Thymus (tissue), 11 donors: ENCODE measurements around the gene INCENP. TPM values are rescaled to one million over a fixed set of nuclear protein-coding genes. Genes with fewer than 3 reads are reported as not detected.

Experiments used
- DNase-seq, 9 donors: peaks; one replicate each; pipeline ENCODE4 v3.0.0-alpha.2; 2013; ENCODE audit warnings: low spot score in 9 of 9, low read depth in 6 of 9, missing footprints in 1 of 9
- H3K27ac ChIP-seq, 2 donors: one replicate each; pipeline ENCODE4 v1.5.1; 2013; ENCODE audit warnings: control low read depth in 1 of 2, low read depth in 1 of 2, low read length in 1 of 2, mild to moderate bottlenecking in 1 of 2, moderate library complexity in 1 of 2
- H3K27me3 ChIP-seq, 2 donors: one replicate each; pipeline ENCODE4 v1.5.1; 2013; ENCODE audit warnings: low read length in 1 of 2; ENCODE audit not compliant: control insufficient read depth in 2 of 2, insufficient read depth in 1 of 2
- H3K36me3 ChIP-seq, 2 donors: one replicate each; pipeline ENCODE4 v1.5.1; 2013; ENCODE audit warnings: low read length in 1 of 2, mild to moderate bottlenecking in 1 of 2, moderate library complexity in 1 of 2; ENCODE audit not compliant: control insufficient read depth in 2 of 2, insufficient read depth in 2 of 2
- H3K4me1 ChIP-seq, 2 donors: one replicate each; pipeline ENCODE4 v1.5.1; 2013; ENCODE audit warnings: low read length in 2 of 2; ENCODE audit not compliant: control insufficient read depth in 2 of 2, insufficient read depth in 2 of 2
- H3K4me3 ChIP-seq, 2 donors: one replicate each; pipeline ENCODE4 v1.5.1; 2013; ENCODE audit warnings: low read length in 2 of 2, control low read depth in 1 of 2, mild to moderate bottlenecking in 1 of 2
- H3K9me3 ChIP-seq, 2 donors: one replicate each; pipeline ENCODE4 v1.5.1; 2013; ENCODE audit warnings: low read length in 1 of 2, mild to moderate bottlenecking in 1 of 2; ENCODE audit not compliant: control insufficient read depth in 2 of 2, insufficient read depth in 1 of 2
- WGBS: extraction: QIAGEN DNeasy Blood & Tissue Kit; methylation state at CpG from one replicate; pipeline ENCODE4 v1.1.7; 2013; 5-methylcytosine and 5-hydroxymethylcytosine counted together
- polyA plus RNA-seq: library from polyadenylated mRNA; stranded (reverse); fragments of 200-250 nt; gene quantifications from one replicate; pipeline ENCODE4 v1.2.3, GENCODE V29; 2013
- total RNA-seq: library from RNA; stranded (reverse); fragments of 120-200 nt; gene quantifications from one replicate; pipeline ENCODE4 v1.2.4, GENCODE V29; 2013
- donor health status: healthy.

INCENP gene
- total and polyA plus RNA-seq, 2 donors, result 5.2 to 24.7 TPM

DNA sequence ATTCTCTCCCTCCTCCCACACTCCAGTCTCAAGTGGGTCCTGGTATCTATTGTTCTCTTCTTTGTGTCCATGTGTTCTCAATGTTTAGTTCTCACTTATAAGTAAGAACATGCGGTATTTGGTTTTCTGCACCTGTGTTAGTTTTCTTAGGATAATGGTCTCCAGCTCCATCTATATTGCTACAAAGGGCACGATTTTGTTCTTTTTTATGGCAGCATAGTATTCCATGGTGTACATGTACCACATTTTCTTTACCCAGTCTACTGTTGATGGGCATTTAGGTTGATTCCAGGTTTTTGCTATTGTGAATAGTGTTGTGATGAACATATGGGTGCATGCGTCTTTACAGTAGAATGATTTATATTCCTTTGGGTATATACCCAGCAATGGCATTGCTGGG, 4.2 kb upstream of the INCENP start:
- H3K36me3 ChIP-seq, result no peaks in the 10 kb centered on the region
- no peaks in the 10 kb centered on the region for H3K27me3 ChIP-seq
- H3K4me3 ChIP-seq, result no peak overlapping the region
- WGBS, result 66% methylated on average over 3 of the region's 3 CpGs
- no peak for DNase-seq
- H3K9me3 ChIP-seq, result peaks cover 0 to 3% of the 10 kb centered on the region in 2 donors
- peaks cover 2 to 3% of the 10 kb centered on the region in 2 donors for H3K4me1 ChIP-seq
- H3K27ac ChIP-seq, result no peak overlapping the region

- 73% methylated on average over 4 of the region's 4 CpGs for WGBS
- DNase-seq, result no peak
Measured at GRCh38 chr11:62120001-62120400, 3.8 kb upstream of the INCENP start.

GRCh38 chr11:62120431-62120830, 3.4 kb upstream of the INCENP start:
- no peak for DNase-seq

More at GRCh38 chr11:62120001-62120400, 3.8 kb upstream of the INCENP start:
- Histone ChIP-seq H3K27me3 (no peaks in the 10 kb centered on the region), H3K27ac (no peak overlapping the region), H3K36me3 (no peaks in the 10 kb centered on the region), H3K9me3 (peaks cover 0 to 3% of the 10 kb centered on the region in 2 donors), H3K4me3 (no peak overlapping the region), H3K4me1 (peaks cover 6 to 8% of the 10 kb centered on the region in 2 donors)

DNA sequence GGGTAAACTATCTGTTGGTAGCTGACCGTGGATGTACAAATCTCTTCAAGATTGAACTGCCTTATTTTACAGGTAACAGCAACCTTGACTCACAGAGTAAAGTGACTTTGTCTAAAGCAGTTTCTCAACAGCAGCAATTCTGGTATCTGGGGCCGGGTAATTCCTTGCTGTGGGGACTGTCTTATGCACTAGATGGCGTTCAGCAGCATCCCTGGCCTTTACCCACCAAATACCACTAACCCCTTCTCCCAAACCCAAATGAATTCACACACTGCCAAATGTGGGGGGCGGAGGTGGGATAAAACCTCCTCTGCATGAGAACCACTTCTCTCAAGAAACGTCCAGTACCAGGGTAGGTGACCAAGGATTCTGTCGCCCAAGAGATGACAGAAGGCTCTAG, 1.7 kb upstream of the INCENP start:
- DNase-seq, result no peak
- Histone ChIP-seq H3K27me3 (no peaks in the 10 kb centered on the region), H3K9me3 (no peaks in the 10 kb centered on the region), H3K36me3 (peaks cover 0 to under 1% of the 10 kb centered on the region in 2 donors), H3K4me3 (no peak overlapping the region), H3K4me1 (peaks cover 15 to 18% of the 10 kb centered on the region in 2 donors), H3K27ac (no peak overlapping the region)
- WGBS, result 91% methylated on average over 6 of the region's 6 CpGs

More at GRCh38 chr11:62120431-62120830, 3.4 kb upstream of the INCENP start:
- H3K36me3 ChIP-seq, result no peaks in the 10 kb centered on the region
- H3K4me3 ChIP-seq, result no peak overlapping the region
- peaks cover 11 to 12% of the 10 kb centered on the region in 2 donors for H3K4me1 ChIP-seq
- no peak overlapping the region for H3K27ac ChIP-seq
- WGBS, result over 99% methylated on average over 5 of the region's 5 CpGs
- no peaks in the 10 kb centered on the region for H3K27me3 ChIP-seq
- peaks cover 0 to 3% of the 10 kb centered on the region in 2 donors for H3K9me3 ChIP-seq

GRCh38 chr11:62124186-62125113, 639 bp downstream of the INCENP start:
- WGBS, result 7% methylated on average over 39 of the region's 39 CpGs
- H3K27me3 ChIP-seq, result no peaks in the 10 kb centered on the region
- peaks cover 16 to 23% of the 10 kb centered on the region in 2 donors for H3K36me3 ChIP-seq
- H3K9me3 ChIP-seq, result no peaks in the 10 kb centered on the region
- peak overlapping the region; percentile 73 to 96 for H3K4me3 ChIP-seq
- peak overlapping the region in 1 of 2 donors; percentile 61 for H3K27ac ChIP-seq
- DNase-seq, result peak in 4 of 9 donors; percentile 6 to 27 (median 16)
- peaks cover 15 to 18% of the 10 kb centered on the region in 2 donors for H3K4me1 ChIP-seq

DNA sequence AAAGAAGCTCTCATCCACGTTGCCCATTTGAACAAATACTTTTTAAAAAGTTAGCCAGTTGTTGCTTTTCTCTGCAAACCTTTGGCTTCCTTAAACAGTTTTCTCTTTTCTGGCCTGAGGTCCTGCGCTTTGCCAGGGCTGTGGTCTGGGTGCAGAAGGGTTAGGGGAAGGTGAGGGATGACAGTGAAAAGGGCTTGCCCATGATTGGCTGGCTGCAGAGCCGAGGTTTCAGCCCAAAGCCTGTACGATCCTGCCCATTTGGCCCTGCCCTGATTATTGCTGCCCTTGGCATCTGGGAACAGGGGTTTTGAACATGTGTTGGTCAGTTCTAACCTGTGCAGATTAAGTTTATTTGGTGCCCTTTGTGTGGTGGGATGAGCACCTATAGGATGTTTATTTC, 1.5 kb downstream of the INCENP start:
- Histone ChIP-seq H3K9me3 (no peaks in the 10 kb centered on the region), H3K4me3 (peak overlapping the region; percentile 73 to 96), H3K27me3 (no peaks in the 10 kb centered on the region), H3K27ac (no peak overlapping the region), H3K36me3 (peaks cover 25 to 32% of the 10 kb centered on the region in 2 donors), H3K4me1 (peaks cover 15 to 18% of the 10 kb centered on the region in 2 donors)
- 73% methylated on average over 4 of the region's 4 CpGs for WGBS
- no peak for DNase-seq

- no peak for DNase-seq
- H3K9me3 ChIP-seq, result no peaks in the 10 kb centered on the region
- no peak overlapping the region for H3K27ac ChIP-seq
- H3K4me1 ChIP-seq, result peaks cover 15 to 18% of the 10 kb centered on the region in 2 donors
- H3K27me3 ChIP-seq, result no peaks in the 10 kb centered on the region
- peaks cover 31 to 37% of the 10 kb centered on the region in 2 donors for H3K36me3 ChIP-seq
- no peak overlapping the region for H3K4me3 ChIP-seq
- WGBS, result 63% methylated on average over 3 of the region's 3 CpGs
Measured at GRCh38 chr11:62125881-62126280, 2.1 kb downstream of the INCENP start.

- 100% methylated on average over 1 of the region's 1 CpG for WGBS
- no peaks in the 10 kb centered on the region for H3K27me3 ChIP-seq
- H3K9me3 ChIP-seq, result no peaks in the 10 kb centered on the region
- no peak for DNase-seq
- no peak overlapping the region for H3K27ac ChIP-seq
- H3K4me3 ChIP-seq, result no peak overlapping the region
- peaks cover 15 to 18% of the 10 kb centered on the region in 2 donors for H3K4me1 ChIP-seq
- peaks cover 45 to 51% of the 10 kb centered on the region in 2 donors for H3K36me3 ChIP-seq
Measured at GRCh38 chr11:62127426-62127825, 3.6 kb downstream of the INCENP start.
